C4-2B (cell line): ENCODE measurements around the gene COBL.

Experiments
- ZFX ChIP-seq: fragments of 450-650 bp; IDR thresholded peaks from 2 replicates; pipeline ENCODE4 v1.6.1; 2017
- TF ChIP-seq, protein P1 (sequence below): fragments of 450-650 bp; conservative IDR thresholded peaks from 2 replicates; pipeline ENCODE4 v1.5.1; 2017; ENCODE audit warnings: mild to moderate bottlenecking

DNA sequence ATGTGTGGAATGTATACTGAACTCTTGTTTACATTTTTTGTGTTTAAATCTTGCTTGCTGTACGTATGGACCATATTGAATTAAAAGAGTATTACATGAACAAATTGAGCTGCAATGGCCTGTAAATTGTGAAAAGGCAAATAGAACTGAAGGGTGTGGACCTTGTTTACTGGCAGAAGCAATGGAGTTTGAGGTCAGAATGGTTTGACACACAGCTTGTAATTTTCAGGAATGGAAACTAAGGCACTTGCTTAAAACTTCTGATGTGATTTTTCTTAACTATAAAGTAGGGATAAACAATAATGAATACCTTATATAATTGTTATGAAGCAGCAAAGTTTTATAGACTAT is 33.9 kb upstream of the COBL start:
- TF ChIP-seq, protein P1, sequence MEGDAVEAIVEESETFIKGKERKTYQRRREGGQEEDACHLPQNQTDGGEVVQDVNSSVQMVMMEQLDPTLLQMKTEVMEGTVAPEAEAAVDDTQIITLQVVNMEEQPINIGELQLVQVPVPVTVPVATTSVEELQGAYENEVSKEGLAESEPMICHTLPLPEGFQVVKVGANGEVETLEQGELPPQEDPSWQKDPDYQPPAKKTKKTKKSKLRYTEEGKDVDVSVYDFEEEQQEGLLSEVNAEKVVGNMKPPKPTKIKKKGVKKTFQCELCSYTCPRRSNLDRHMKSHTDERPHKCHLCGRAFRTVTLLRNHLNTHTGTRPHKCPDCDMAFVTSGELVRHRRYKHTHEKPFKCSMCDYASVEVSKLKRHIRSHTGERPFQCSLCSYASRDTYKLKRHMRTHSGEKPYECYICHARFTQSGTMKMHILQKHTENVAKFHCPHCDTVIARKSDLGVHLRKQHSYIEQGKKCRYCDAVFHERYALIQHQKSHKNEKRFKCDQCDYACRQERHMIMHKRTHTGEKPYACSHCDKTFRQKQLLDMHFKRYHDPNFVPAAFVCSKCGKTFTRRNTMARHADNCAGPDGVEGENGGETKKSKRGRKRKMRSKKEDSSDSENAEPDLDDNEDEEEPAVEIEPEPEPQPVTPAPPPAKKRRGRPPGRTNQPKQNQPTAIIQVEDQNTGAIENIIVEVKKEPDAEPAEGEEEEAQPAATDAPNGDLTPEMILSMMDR = no peak
- no peak for TF ChIP-seq ZFX
